Endothelial cell of umbilical vein (primary cell): Measurements from ENCODE around the gene TSPEAR. TPM values are rescaled to one million over a fixed set of nuclear protein-coding genes. Genes with fewer than 3 reads are reported as not detected.

Source experiments
- BruUV-seq: library from RNA; stranded (reverse); fragments of 400-500 nt; replicated peaks from 2 replicates; lab custom pipeline; 2021; lab: Mats Ljungman, UMichigan
- CTCF ChIA-PET: fragments of 300-600, 350-600 bp; sonication (Branson Sonifier 250); formaldehyde crosslinking; loops from one replicate; lab custom pipeline; 2021; ENCODE audit warnings: antibody characterized with exemption, inconsistent platforms; lab: Charles Lee
- POLR2A ChIA-PET: fragments of 300-600, 350-600 bp; sonication (Branson Sonifier 250); formaldehyde crosslinking; loops from one replicate; lab custom pipeline; 2021; ENCODE audit warnings: antibody characterized with exemption, inconsistent platforms; lab: Charles Lee
- DNase-seq: peaks from one replicate; pipeline ENCODE4 v3.0.0-alpha.2; 2011; ENCODE audit warnings: low read depth, low spot score
- FAIRE-seq: peaks from 2 replicates; lab custom pipeline; 2011; peaks lifted over from hg19 to GRCh38; lab: Jason Lieb, UNC
- H2AFZ ChIP-seq: 2 replicates; pipeline ENCODE4 v1.6.0; 2012; ENCODE audit warnings: low read depth, low read length, control low read depth, inconsistent platforms
- H3K27ac ChIP-seq: 2 replicates; pipeline ENCODE4 v1.5.1; 2011; ENCODE audit warnings: low read depth, mild to moderate bottlenecking, control low read depth, low read length, moderate library complexity; ENCODE audit not compliant: insufficient read depth
- H3K27me3 ChIP-seq, 2 experiments: 2 replicates each; pipeline versions ENCODE4 v1.6.0 to v1.6.1; 2011; ENCODE audit warnings: low read length in 2 of 2, mixed read lengths in 1 of 2; ENCODE audit not compliant: control insufficient read depth in 2 of 2, insufficient read depth in 2 of 2
- H3K36me3 ChIP-seq, 2 experiments: 2 replicates in 1 of 2; 3 replicates in 1 of 2; pipeline ENCODE4 v1.5.1; 2011; ENCODE audit warnings: low read length in 2 of 2, mild to moderate bottlenecking in 1 of 2, moderate library complexity in 1 of 2; ENCODE audit not compliant: control insufficient read depth in 2 of 2, insufficient read depth in 2 of 2; ENCODE audit errors: extremely low read depth in 1 of 2
- H3K4me1 ChIP-seq: 3 replicates; pipeline ENCODE4 v1.5.1; 2011; ENCODE audit warnings: mild to moderate bottlenecking, low read length; ENCODE audit not compliant: control insufficient read depth, insufficient read depth; ENCODE audit errors: extremely low read depth
- H3K4me2 ChIP-seq: 2 replicates; pipeline ENCODE4 v1.6.1; 2011; ENCODE audit warnings: low read length, control low read depth, mixed read lengths; ENCODE audit not compliant: insufficient read depth
- H3K4me3 ChIP-seq, 3 experiments: fragments of 200-600 bp in 1 of 3; sonication (generic), shearing (Covaris generic) in 1 of 3; replicated peaks in 1 of 3; 2 replicates each; pipeline ENCODE4 v1.5.1; 2011 to 2016; ENCODE audit warnings: control low read depth in 3 of 3, low read length in 3 of 3, mild to moderate bottlenecking in 2 of 3, inconsistent platforms in 1 of 3, low read depth in 1 of 3, moderate library complexity in 1 of 3; ENCODE audit not compliant: insufficient read depth in 1 of 3
- H3K79me2 ChIP-seq: 2 replicates; pipeline ENCODE4 v1.6.0; 2012; ENCODE audit warnings: low read length, inconsistent platforms; ENCODE audit not compliant: control insufficient read depth, insufficient read depth
- H3K9ac ChIP-seq: replicated peaks from 2 replicates; pipeline ENCODE3; 2011; ENCODE audit warnings: low read length, control low read depth; ENCODE audit not compliant: insufficient read depth; ENCODE audit errors: extremely low read depth
- H3K9me1 ChIP-seq: replicated peaks from 3 replicates; pipeline ENCODE4 v1.6.0; 2011; ENCODE audit warnings: mild to moderate bottlenecking, low read length; ENCODE audit not compliant: control insufficient read depth, insufficient read depth; ENCODE audit errors: extremely low read depth
- H3K9me3 ChIP-seq: replicated peaks from 2 replicates; pipeline ENCODE4 v1.5.1; 2012; ENCODE audit warnings: low read length, inconsistent platforms; ENCODE audit not compliant: control insufficient read depth, insufficient read depth
- H4K20me1 ChIP-seq: replicated peaks from 2 replicates; pipeline ENCODE3; 2011; ENCODE audit warnings: mild to moderate bottlenecking, low read length; ENCODE audit not compliant: control insufficient read depth, insufficient read depth; ENCODE audit errors: extremely low read depth
- CTCF ChIP-seq, 2 donors: IDR thresholded peaks; 1 replicate in 1 of 2; 2 replicates in 1 of 2; pipeline ENCODE4 v1.5.1; 2011; ENCODE audit warnings: low read length in 2 of 2, mild to moderate bottlenecking in 2 of 2, moderate library complexity in 2 of 2, control low read depth in 1 of 2, inconsistent platforms in 1 of 2, low read depth in 1 of 2; ENCODE audit not compliant: insufficient read depth in 1 of 2; ENCODE audit errors: extremely low read depth in 1 of 2
- EZH2 ChIP-seq: IDR thresholded peaks from 2 replicates; pipeline ENCODE4 v1.6.1; 2012; ENCODE audit warnings: borderline replicate concordance, low read depth, mild to moderate bottlenecking, moderate library complexity, low read length, inconsistent platforms; ENCODE audit not compliant: severe bottlenecking
- FOS ChIP-seq: IDR thresholded peaks from 2 replicates; pipeline ENCODE4 v1.6.1; 2011; ENCODE audit warnings: mild to moderate bottlenecking, low read length, moderate library complexity, borderline replicate concordance; ENCODE audit not compliant: insufficient read depth
- GATA2 ChIP-seq: IDR thresholded peaks from 2 replicates; pipeline ENCODE4 v1.7.0; 2011; ENCODE audit warnings: low read depth, mild to moderate bottlenecking, moderate library complexity, mixed read lengths, low read length; ENCODE audit not compliant: insufficient read length, insufficient read depth
- JUN ChIP-seq: IDR thresholded peaks from 2 replicates; pipeline ENCODE4 v1.6.1; 2011; ENCODE audit warnings: borderline replicate concordance, low read depth; ENCODE audit not compliant: insufficient read length, insufficient read depth
- MAX ChIP-seq: IDR thresholded peaks from 2 replicates; pipeline ENCODE4 v1.6.1; 2011; ENCODE audit not compliant: insufficient read depth, insufficient read length
- MYC ChIP-seq: IDR thresholded peaks from one replicate; pipeline ENCODE4 v1.6.1; 2011; ENCODE audit warnings: mild to moderate bottlenecking, low read depth, low read length
- POLR2A ChIP-seq: IDR thresholded peaks from 2 replicates; pipeline ENCODE4 v1.6.1; 2012; ENCODE audit warnings: low read depth, mild to moderate bottlenecking, control low read depth, low read length
- POLR2AphosphoS5 ChIP-seq: IDR thresholded peaks from 2 replicates; pipeline ENCODE4 v1.6.1; 2012; ENCODE audit warnings: low read depth, mild to moderate bottlenecking, control low read depth, low read length, moderate library complexity; ENCODE audit not compliant: insufficient read depth
- dilution Hi-C: fragments of 300-500 bp; cut with MboI; formaldehyde crosslinking; loops from one replicate; pipeline ENCODE4 v1.15.0; 2019; ENCODE audit warnings: low sequenced_read_pairs; ENCODE audit not compliant: extremely low pct_ligation_motif_present
- intact Hi-C: fragments of 100-400 bp; cut with micrococcal nuclease; formaldehyde crosslinking; loops from one replicate; pipeline ENCODE4 v1.10.0; 2022
- polyA plus RNA-seq, 4 experiments: library from polyadenylated mRNA; depleted of rRNA in 3 of 4; stranded (reverse) in 3 of 4; unstranded in 1 of 4; fragments of >200 nt; gene quantifications; 2 replicates each; pipeline versions ENCODE4 v1.2.1 to v1.2.3, GENCODE V29; 2011 to 2012; ENCODE audit warnings: missing spikeins in 1 of 4
- total RNA-seq: library from RNA; stranded (reverse); gene quantifications from 2 replicates; pipeline ENCODE4 v1.2.3, GENCODE V29; 2021

Gene TSPEAR
- total and polyA plus RNA-seq, 2 donors (not counting 3 experiments of a cell fraction or from before 2014, with no cell fraction given), result 0.01 TPM; not detected in 1

GRCh38 chr21:44494418-44494817, 217.0 kb downstream of the TSPEAR start:
- no TSS peak for BruUV-seq
- Histone ChIP-seq H4K20me1 (no peaks in the 10 kb centered on the region), H3K79me2 (no peaks in the 10 kb centered on the region), H2AFZ (no peak overlapping the region), H3K27me3 (peaks cover 2 to 8% of the 10 kb centered on the region in 2 experiments), H3K4me2 (no peak overlapping the region), H3K27ac (no peak overlapping the region), H3K4me1 (no peaks in the 10 kb centered on the region), H3K9me1 (no peaks in the 10 kb centered on the region), H3K9me3 (no peaks in the 10 kb centered on the region), H3K4me3 (no peak overlapping the region), H3K9ac (no peak overlapping the region), H3K36me3 (no peaks in the 10 kb centered on the region)
- FAIRE-seq (no peak), DNase-seq (no peak)
- intact Hi-C loops, result no loop called here
- CTCF ChIA-PET, result interaction anchor here (1.1 kb wide), 1 partner anchor 8 kb away, joined by 4 read pairs; no protein-coding TSS in a partner anchor
- POLR2A ChIA-PET, result no interaction called here
- dilution Hi-C loops, result no loop called here
- TF ChIP-seq CTCF (IDR thresholded peaks at IDR 0.05; ENCODE audit: extremely low read depth in 1 of 2, insufficient read depth in 1 of 2, low read depth in 1 of 2, low read length in 2 of 2) (no peak), POLR2AphosphoS5 (no peak), EZH2 (no peak), GATA2 (no peak), POLR2A (no peak), JUN (no peak), MYC (no peak), MAX (no peak), FOS (no peak)
